Memory B cell (primary cell): Measurements from ENCODE around the gene ZBTB7C.
"Not testable (repeated sequence)": the region's sequence is repeated elsewhere in the genome, so short reads cannot be mapped to it uniquely, and the experiment has no call there.

Source experiments
- ATAC-seq: fragments of 150-1000 bp; cut with Tn5 transposase; 2 replicates; pipeline ENCODE4 v1.10.0; 2021; ENCODE audit warnings: low read depth, mild to moderate bottlenecking, moderate library complexity
- DNase-seq, 2 donors: peaks; one replicate each; pipeline ENCODE4 v3.0.0; 2022; ENCODE audit warnings: low spot score in 2 of 2
- H3K27ac Mint-ChIP-seq: one replicate; pipeline ENCODE4 v1.8.0; 2022; ENCODE audit warnings: mild to moderate bottlenecking, moderate library complexity, mixed read lengths
- H3K27me3 Mint-ChIP-seq: one replicate; pipeline ENCODE4 v1.8.0; 2022; ENCODE audit warnings: mixed read lengths
- H3K36me3 Mint-ChIP-seq: one replicate; pipeline ENCODE4 v1.8.0; 2022; ENCODE audit warnings: mild to moderate bottlenecking, mixed read lengths
- H3K4me1 Mint-ChIP-seq: one replicate; pipeline ENCODE4 v1.8.0; 2022; ENCODE audit warnings: mixed read lengths
- H3K4me3 Mint-ChIP-seq: one replicate; pipeline ENCODE4 v1.8.0; 2022; ENCODE audit warnings: mild to moderate bottlenecking, moderate library complexity, mixed read lengths
- H3K9me3 Mint-ChIP-seq: one replicate; pipeline ENCODE4 v1.8.0; 2022; ENCODE audit warnings: mixed read lengths

ZBTB7C gene

GRCh38 chr18:48290162-48290926, 118.8 kb downstream of the ZBTB7C start:
- Mint-ChIP-seq H3K9me3 (peaks cover under 1% of the 10 kb centered on the region), H3K27me3 (peaks cover 2% of the 10 kb centered on the region), H3K4me1 (no peaks in the 10 kb centered on the region), H3K36me3 (no peaks in the 10 kb centered on the region), H3K27ac (no peak overlapping the region), H3K4me3 (no peak overlapping the region)
- ATAC-seq (no peak), DNase-seq (no peak)

GRCh38 chr18:48284743-48285142, 124.4 kb downstream of the ZBTB7C start:
- H3K9me3 Mint-ChIP-seq = peaks cover 4% of the 10 kb centered on the region
- no peak overlapping the region for H3K27ac Mint-ChIP-seq
- no peaks in the 10 kb centered on the region for H3K36me3 Mint-ChIP-seq
- peaks cover 5% of the 10 kb centered on the region for H3K27me3 Mint-ChIP-seq
- ATAC-seq = no peak
- no peak overlapping the region for H3K4me3 Mint-ChIP-seq
- no peak for DNase-seq
- H3K4me1 Mint-ChIP-seq = no peaks in the 10 kb centered on the region

GRCh38 chr18:48284011-48284410, 125.2 kb downstream of the ZBTB7C start:
- not testable (repeated sequence) for H3K36me3 Mint-ChIP-seq, H3K27me3 Mint-ChIP-seq, H3K27ac Mint-ChIP-seq, H3K4me1 Mint-ChIP-seq, DNase-seq, H3K4me3 Mint-ChIP-seq, ATAC-seq, H3K9me3 Mint-ChIP-seq

- H3K4me1 Mint-ChIP-seq, DNase-seq, H3K4me3 Mint-ChIP-seq, H3K27ac Mint-ChIP-seq, H3K9me3 Mint-ChIP-seq, ATAC-seq, H3K27me3 Mint-ChIP-seq, H3K36me3 Mint-ChIP-seq: not testable (repeated sequence)
Observed at GRCh38 chr18:48281460-48281859, 127.7 kb downstream of the ZBTB7C start.

- DNase-seq = no peak
- H3K9me3 Mint-ChIP-seq = peaks cover 2% of the 10 kb centered on the region
- no peaks in the 10 kb centered on the region for H3K36me3 Mint-ChIP-seq
Observed at GRCh38 chr18:48279312-48279711, 129.9 kb downstream of the ZBTB7C start.

GRCh38 chr18:48278081-48278480, 131.1 kb downstream of the ZBTB7C start:
- DNase-seq (no peak), ATAC-seq (no peak)
- Mint-ChIP-seq H3K36me3 (no peaks in the 10 kb centered on the region), H3K27me3 (peaks cover 9% of the 10 kb centered on the region), H3K4me3 (no peak overlapping the region), H3K27ac (no peak overlapping the region), H3K4me1 (no peaks in the 10 kb centered on the region), H3K9me3 (peaks cover 2% of the 10 kb centered on the region)

More at GRCh38 chr18:48279312-48279711, 129.9 kb downstream of the ZBTB7C start:
- no peak for ATAC-seq
- Mint-ChIP-seq H3K4me3 (no peak overlapping the region), H3K27ac (no peak overlapping the region), H3K4me1 (no peaks in the 10 kb centered on the region), H3K27me3 (peaks cover 9% of the 10 kb centered on the region)

GRCh38 chr18:48274301-48274700, 134.9 kb downstream of the ZBTB7C start:
- ATAC-seq (no peak), DNase-seq (no peak)
- no peak overlapping the region for H3K4me3 Mint-ChIP-seq
- no peaks in the 10 kb centered on the region for H3K36me3 Mint-ChIP-seq
- no peaks in the 10 kb centered on the region for H3K4me1 Mint-ChIP-seq
- H3K9me3 Mint-ChIP-seq = no peaks in the 10 kb centered on the region
- H3K27ac Mint-ChIP-seq = no peak overlapping the region
- peaks cover 2% of the 10 kb centered on the region for H3K27me3 Mint-ChIP-seq

- peaks cover 1% of the 10 kb centered on the region for H3K9me3 Mint-ChIP-seq
- ATAC-seq = no peak
- no peak overlapping the region for H3K27ac Mint-ChIP-seq
- H3K27me3 Mint-ChIP-seq = peaks cover 2% of the 10 kb centered on the region
- H3K36me3 Mint-ChIP-seq = no peaks in the 10 kb centered on the region
- H3K4me1 Mint-ChIP-seq = no peaks in the 10 kb centered on the region
- no peak for DNase-seq
- H3K4me3 Mint-ChIP-seq = no peak overlapping the region
Observed at GRCh38 chr18:48270929-48271328, 138.3 kb downstream of the ZBTB7C start.

GRCh38 chr18:48265328-48265727, 143.9 kb downstream of the ZBTB7C start:
- DNase-seq (no peak), ATAC-seq (no peak)
- Mint-ChIP-seq H3K4me1 (no peaks in the 10 kb centered on the region), H3K9me3 (peaks cover 1% of the 10 kb centered on the region), H3K36me3 (no peaks in the 10 kb centered on the region), H3K27ac (no peak overlapping the region), H3K27me3 (peaks cover 2% of the 10 kb centered on the region), H3K4me3 (no peak overlapping the region)

- peaks cover 2% of the 10 kb centered on the region for H3K27me3 Mint-ChIP-seq
- no peak for ATAC-seq
- H3K4me1 Mint-ChIP-seq = no peaks in the 10 kb centered on the region
- H3K9me3 Mint-ChIP-seq = peaks cover 1% of the 10 kb centered on the region
- H3K27ac Mint-ChIP-seq = no peak overlapping the region
- no peaks in the 10 kb centered on the region for H3K36me3 Mint-ChIP-seq
- no peak overlapping the region for H3K4me3 Mint-ChIP-seq
- no peak for DNase-seq
Observed at GRCh38 chr18:48263914-48264902, 145.0 kb downstream of the ZBTB7C start.

GRCh38 chr18:48263192-48263853, 145.9 kb downstream of the ZBTB7C start:
- DNase-seq (no peak), ATAC-seq (no peak)
- no peak overlapping the region for H3K4me3 Mint-ChIP-seq
- no peak overlapping the region for H3K27ac Mint-ChIP-seq
- peaks cover 2% of the 10 kb centered on the region for H3K27me3 Mint-ChIP-seq
- no peaks in the 10 kb centered on the region for H3K36me3 Mint-ChIP-seq
- peaks cover 1% of the 10 kb centered on the region for H3K9me3 Mint-ChIP-seq
- no peaks in the 10 kb centered on the region for H3K4me1 Mint-ChIP-seq

- H3K4me3 Mint-ChIP-seq = no peak overlapping the region
- H3K4me1 Mint-ChIP-seq = no peaks in the 10 kb centered on the region
- DNase-seq (no peak), ATAC-seq (no peak)
- H3K27me3 Mint-ChIP-seq = peaks cover 2% of the 10 kb centered on the region
- peaks cover 5% of the 10 kb centered on the region for H3K9me3 Mint-ChIP-seq
- H3K36me3 Mint-ChIP-seq = no peaks in the 10 kb centered on the region
- H3K27ac Mint-ChIP-seq = no peak overlapping the region
Observed at GRCh38 chr18:48260237-48260636, 148.9 kb downstream of the ZBTB7C start.

- Mint-ChIP-seq H3K9me3 (peaks cover 11% of the 10 kb centered on the region), H3K27me3 (peaks cover 6% of the 10 kb centered on the region), H3K4me3 (no peak overlapping the region), H3K36me3 (no peaks in the 10 kb centered on the region), H3K27ac (no peak overlapping the region), H3K4me1 (no peaks in the 10 kb centered on the region)
- ATAC-seq = no peak
- no peak for DNase-seq
Observed at GRCh38 chr18:48256848-48257247, 152.3 kb downstream of the ZBTB7C start.

GRCh38 chr18:48254077-48254602, 155.0 kb downstream of the ZBTB7C start:
- Mint-ChIP-seq H3K4me1 (no peaks in the 10 kb centered on the region), H3K4me3 (no peak overlapping the region), H3K9me3 (peaks cover 11% of the 10 kb centered on the region), H3K36me3 (no peaks in the 10 kb centered on the region), H3K27ac (no peak overlapping the region), H3K27me3 (peaks cover 8% of the 10 kb centered on the region)
- ATAC-seq (no peak), DNase-seq (no peak)
